Stimulated activated CD4-positive, alpha-beta T cell treated with anti-CD3 and anti-CD28 coated beads, Interleukin-12 subunit alpha, Interleukin-12 subunit beta, amount 100 ng/mL, for 48 hours (primary cell): ENCODE results near the gene CEMIP2.
"Not testable (repeated sequence)": the region's sequence is repeated elsewhere in the genome, so short reads cannot be mapped to it uniquely, and the experiment has no call there.

Experiments
- DNase-seq, 3 donors: peaks; one replicate each; pipeline ENCODE4 v3.0.0-alpha.2; 2020; ENCODE audit warnings: low read depth in 2 of 3, low spot score in 1 of 3

The CEMIP2 gene

GRCh38 chr9:71680189-71680980 lies 87.9 kb downstream of the CEMIP2 start:
- DNase-seq: no peak

GRCh38 chr9:71678999-71679398 lies 89.3 kb downstream of the CEMIP2 start:
- DNase-seq: no peak

GRCh38 chr9:71677209-71677608 lies 91.1 kb downstream of the CEMIP2 start:
- DNase-seq: no peak

GRCh38 chr9:71676460-71676859 lies 91.9 kb downstream of the CEMIP2 start:
- DNase-seq: no peak

DNA sequence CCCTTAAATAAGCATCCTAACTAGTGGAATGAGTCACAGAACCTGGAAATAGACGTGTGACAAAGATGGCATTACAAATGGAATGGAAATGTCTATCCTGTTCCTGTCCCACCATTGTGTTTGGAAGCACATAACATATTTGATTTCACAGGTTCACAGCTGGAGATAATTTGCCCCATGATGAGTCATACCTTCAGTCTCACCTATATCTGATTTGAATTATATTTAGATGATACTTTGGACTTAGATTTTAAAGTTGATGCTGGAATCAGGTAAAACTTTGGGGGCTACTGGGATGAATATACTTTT lies 92.5 kb downstream of the CEMIP2 start:
- DNase-seq: no peak

GRCh38 chr9:71675105-71675856 lies 93.0 kb downstream of the CEMIP2 start:
- DNase-seq: no peak

DNA sequence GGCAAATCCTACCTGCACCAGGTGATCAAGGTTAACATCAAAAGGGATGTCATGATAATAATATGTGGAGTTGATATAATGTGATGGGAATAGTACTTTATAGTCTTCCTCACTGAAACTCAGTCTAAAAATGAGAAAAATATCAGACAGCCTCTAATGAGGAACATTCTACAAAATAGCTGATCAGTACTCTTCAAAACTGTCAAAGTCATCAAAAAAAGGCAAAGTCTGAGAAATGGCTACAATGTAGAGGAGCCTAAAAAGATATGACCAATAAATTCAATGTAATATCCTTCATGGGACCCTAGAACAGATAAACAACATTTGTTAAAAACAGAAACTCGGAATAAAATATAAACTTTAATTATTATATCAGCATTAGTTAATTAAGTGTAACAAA lies 95.7 kb downstream of the CEMIP2 start:
- no peak for DNase-seq

GRCh38 chr9:71671289-71671688 lies 97.0 kb downstream of the CEMIP2 start:
- no peak for DNase-seq

DNA sequence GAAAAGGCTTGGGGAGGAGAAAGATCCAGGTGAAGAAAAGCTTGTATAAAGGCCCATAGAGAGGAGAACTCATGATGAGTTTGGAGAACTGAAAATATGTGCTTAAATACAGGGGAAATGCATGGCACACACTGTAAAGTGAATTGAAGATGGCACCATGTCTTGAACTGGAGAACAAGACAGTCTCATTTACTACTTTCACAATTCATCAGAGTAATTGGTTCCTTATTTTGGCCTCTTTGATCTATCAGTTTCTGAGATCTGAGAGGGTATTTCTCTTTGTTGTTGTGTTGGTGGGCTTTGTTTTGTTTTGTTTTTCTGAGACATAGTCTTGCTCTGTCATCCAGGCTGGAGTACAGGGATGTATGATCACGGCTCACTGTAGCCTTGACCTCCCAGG lies 98.2 kb downstream of the CEMIP2 start:
- DNase-seq: no peak

GRCh38 chr9:71669284-71669995 lies 98.9 kb downstream of the CEMIP2 start:
- no peak for DNase-seq

DNA sequence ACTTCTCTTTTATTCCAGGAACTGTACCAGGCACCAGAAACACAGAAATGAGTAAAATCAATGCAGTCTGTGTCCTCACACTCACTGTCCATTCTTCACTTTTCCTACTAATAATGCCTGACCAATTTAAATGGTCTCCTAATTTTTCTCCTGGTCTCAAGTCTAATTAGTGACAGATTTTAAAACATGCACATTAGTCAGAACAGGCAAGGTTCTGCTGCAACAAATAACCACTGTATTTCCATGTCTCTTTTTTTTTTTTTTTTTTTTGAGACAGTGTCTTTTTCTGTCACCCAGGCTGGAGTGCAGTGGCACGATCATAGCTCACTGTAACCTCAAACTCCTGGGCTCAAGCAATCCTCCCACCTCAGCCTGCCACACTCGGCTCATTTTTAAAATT lies 99.6 kb downstream of the CEMIP2 start:
- DNase-seq: no peak

GRCh38 chr9:71665247-71665646 lies 103.1 kb downstream of the CEMIP2 start:
- no peak for DNase-seq

- DNase-seq: no peak
Measured at GRCh38 chr9:71664566-71664965, 103.7 kb downstream of the CEMIP2 start.

GRCh38 chr9:71663931-71664459 lies 104.3 kb downstream of the CEMIP2 start:
- no peak for DNase-seq

DNA sequence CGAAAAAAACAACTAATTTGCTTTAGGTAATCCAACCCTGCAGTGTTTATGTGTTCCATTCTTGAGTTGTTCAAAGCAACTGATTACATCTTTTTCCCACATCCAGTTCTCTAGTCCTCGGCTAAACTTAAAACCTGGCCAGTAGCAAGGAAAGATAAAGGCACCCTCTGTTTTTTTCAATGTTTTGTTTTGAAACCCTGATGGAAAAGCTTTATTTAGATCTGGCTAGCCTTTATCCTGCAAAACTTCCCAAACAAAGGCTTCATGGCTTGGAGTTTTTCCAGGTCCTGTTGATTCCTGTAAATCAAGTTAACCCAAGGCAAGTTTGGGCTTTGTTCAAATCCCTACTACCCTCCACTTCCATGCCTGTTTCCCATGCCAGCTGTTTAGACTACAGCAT lies 105.1 kb downstream of the CEMIP2 start:
- no peak for DNase-seq

DNA sequence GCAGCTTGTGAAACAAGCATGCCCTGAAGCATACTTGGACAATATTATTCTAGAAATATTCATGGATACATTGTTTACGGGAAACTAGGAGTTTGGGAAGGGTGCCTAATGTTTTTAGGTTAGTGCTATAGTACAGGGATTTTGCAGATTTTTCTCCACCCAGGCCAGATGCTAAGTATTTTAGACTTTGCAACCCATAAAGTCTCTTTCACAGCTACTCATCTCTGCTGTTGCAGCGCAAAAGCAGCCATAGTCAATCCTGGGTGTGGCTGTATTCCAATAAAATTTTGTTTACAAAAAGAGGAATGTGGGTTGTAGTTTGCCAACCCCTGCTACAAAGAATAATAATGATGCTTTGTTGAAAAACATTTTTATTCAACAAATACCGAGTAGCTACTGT lies 106.2 kb downstream of the CEMIP2 start:
- DNase-seq: no peak

DNA sequence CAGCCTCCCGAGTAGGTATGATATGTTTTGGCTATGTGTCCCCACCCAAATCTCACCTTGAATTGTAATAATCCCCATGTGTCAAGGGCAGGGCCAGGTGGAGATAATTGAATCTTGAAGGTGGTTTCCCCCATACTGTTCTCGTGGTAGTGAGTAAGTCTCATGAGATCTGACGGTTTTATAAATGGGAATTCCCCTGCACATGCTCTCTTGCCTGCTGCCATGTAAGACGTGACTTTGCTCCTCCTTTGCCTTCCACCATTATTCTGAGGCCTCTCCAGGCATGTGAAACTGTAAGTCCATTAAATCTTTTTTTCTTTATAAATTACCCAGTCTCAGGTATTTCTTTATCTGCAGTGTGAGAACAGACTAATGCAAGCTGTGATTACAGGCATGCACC lies 111.0 kb downstream of the CEMIP2 start:
- not testable (repeated sequence) for DNase-seq

DNA sequence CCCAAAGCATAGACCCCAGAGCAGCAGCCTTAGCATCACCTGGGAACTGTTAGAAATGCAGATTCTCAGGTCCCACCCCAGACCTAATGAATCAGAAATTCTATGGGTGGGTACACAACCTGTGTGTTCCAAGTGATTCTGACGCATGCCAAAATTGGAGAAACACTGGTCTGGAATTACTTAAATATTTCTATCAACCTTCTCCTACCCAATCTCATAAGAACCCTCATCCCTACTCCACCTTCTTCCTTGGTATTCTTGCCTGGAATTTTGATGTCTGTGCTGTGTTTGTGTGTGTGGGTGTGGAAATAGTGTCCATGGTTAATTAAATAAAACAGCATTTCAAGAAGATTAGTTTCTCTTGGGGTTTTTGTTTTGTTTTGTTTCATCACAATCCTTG lies 111.8 kb downstream of the CEMIP2 start:
- DNase-seq: no peak

DNA sequence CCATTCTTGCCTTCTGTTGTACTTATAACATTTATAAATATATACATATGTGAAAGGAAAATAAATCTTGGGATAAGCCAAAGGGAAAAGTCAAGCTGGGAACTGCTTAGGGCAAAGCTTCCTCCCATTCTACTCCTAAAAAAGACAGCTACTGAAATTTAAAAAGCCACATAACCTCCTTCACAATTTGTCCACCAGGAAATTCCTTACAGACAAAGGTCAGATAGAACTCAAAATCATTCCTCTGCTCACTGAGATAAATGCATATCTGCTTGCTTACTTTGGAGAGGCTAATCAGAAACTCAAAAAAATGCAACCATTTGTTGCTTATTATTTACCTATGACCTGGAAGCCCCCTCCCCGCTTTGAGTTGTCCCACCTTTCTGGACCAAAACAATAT lies 112.5 kb downstream of the CEMIP2 start:
- DNase-seq: no peak

- DNase-seq: no peak
Measured at GRCh38 chr9:71655141-71655540, 113.2 kb downstream of the CEMIP2 start.

GRCh38 chr9:71652480-71652879 lies 115.8 kb downstream of the CEMIP2 start:
- no peak for DNase-seq

GRCh38 chr9:71648453-71648852 lies 119.9 kb downstream of the CEMIP2 start:
- DNase-seq: no peak
